Activated gamma-delta T cell treated with Interleukin-2 at 50 U/mL for 16 hours (primary cell): ENCODE data around the gene RAB11FIP2.
"Not testable (repeated sequence)": the region's sequence is repeated elsewhere in the genome, so short reads cannot be mapped to it uniquely, and the experiment has no call there.

Experiments
- DNase-seq: peaks from one replicate; pipeline ENCODE4 v3.0.0-alpha.2; 2020

Gene RAB11FIP2

GRCh38 chr10:118046395-118047156, at the start of gene RAB11FIP2:
Gene RAB11FIP2, minus strand, starts transcription at chr10:118046941. Its CDS starts 778 bp downstream, at chr10:118046163.
- peak; percentile 95 for DNase-seq

- DNase-seq: no peak
Observed at GRCh38 chr10:118096022-118096421, 49.3 kb upstream of the RAB11FIP2 start.

DNA sequence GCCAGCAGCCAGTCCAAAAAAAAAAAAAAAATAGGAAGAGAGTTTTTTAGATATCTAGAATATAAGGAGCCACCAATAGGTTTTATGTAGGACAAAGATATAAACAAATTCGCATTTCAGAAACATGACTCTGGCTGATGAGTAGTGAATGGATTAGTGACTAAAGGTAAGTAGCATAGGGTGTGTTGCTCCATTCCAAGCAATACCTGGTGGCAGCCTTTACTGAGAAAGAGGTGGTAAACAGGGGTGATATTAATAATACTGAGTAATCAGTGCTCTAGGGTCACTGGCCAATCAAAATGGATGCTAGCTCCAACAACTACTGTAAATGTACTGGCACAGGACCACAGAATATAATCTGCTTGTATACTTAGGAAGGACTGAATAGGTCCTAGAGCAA, 45.5 kb upstream of the RAB11FIP2 start:
- no peak for DNase-seq

GRCh38 chr10:118080817-118081216, 34.1 kb upstream of the RAB11FIP2 start:
- no peak for DNase-seq

- DNase-seq: no peak
Observed at GRCh38 chr10:118076705-118077104, 30.0 kb upstream of the RAB11FIP2 start.

- no peak for DNase-seq
Observed at GRCh38 chr10:118072840-118073239, 26.1 kb upstream of the RAB11FIP2 start.

DNA sequence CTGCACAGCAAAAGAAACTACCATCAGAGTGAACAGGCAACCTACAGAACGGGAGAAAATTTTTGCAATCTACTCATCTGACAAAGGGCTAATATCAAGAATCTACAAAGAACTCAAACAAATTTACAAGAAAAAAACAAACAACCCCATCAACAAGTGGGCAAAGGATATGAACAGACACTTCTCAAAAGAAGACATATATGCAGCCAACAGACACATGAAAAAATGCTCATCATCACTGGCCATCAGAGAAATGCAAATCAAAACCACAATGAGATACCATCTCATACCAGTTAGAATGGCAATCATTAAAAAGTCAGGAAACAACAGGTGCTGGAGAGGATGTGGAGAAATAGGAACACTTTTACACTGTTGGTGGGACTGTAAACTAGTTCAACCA, 20.6 kb upstream of the RAB11FIP2 start:
- not testable (repeated sequence) for DNase-seq

DNA sequence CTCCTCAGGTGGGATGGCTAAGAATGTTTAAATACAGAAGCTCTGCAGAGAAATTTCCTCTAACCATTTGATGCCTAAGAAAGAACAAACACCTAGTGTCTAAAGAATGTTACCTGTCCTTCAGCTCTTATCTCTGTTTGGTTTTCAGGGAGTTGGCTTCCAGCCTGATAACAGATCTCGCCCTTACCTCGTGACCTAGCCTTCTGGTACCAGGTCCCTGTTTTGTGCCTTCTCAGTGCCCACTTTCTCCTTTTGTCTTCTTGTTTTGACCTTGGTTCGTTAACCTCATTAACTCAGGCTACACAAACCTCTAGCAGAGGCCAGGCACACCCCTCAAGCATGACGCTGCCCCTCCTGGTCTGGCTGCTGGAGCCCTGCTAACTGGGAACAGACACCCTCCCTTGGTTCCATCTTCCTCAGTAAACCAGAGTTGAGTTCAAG, 16.1 kb upstream of the RAB11FIP2 start:
- DNase-seq: no peak

DNA sequence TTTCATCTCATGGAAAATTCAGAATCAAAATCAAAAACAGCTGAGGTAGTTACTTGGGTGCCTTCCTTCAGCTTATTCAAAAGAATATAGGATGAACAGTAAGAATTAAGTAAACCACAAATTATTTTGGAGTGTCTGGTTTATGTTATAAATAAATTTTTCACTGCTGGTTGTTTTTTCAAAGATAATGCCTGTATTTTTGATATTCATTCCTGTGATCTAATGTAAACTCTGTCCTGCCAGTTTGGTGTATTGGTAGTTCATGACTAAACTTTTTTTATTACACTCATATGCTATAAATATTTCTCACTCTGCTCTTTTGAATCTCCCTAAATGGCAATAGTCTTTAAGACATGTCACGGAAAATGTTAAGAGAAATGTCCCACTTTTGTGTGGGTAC, 11.6 kb upstream of the RAB11FIP2 start:
- no peak for DNase-seq

DNA sequence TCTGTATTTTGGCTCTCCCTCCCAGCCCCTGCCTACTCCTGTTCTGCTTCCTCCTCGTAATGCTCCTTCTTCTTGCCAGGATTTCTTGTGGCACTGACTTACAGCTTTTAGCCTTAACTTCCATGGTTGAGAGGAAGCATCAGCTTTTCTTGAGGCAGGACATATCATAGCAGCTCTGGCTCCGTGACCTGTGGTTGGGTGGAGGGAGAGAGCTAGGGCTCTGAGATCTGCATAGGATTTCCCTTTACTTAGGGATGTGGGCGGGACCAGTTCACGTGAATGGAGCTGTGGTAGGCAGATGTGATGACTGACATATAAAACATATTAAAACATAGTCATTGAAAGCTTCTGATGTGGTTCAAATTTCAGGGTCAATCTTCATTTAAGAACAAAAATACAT, 10.6 kb upstream of the RAB11FIP2 start:
- no peak for DNase-seq

- DNase-seq: no peak
Observed at GRCh38 chr10:118054383-118054782, 7.6 kb upstream of the RAB11FIP2 start.

GRCh38 chr10:118052816-118053215, 6.1 kb upstream of the RAB11FIP2 start:
- no peak for DNase-seq

GRCh38 chr10:118047880-118048279, 1.1 kb upstream of the RAB11FIP2 start:
- no peak for DNase-seq

GRCh38 chr10:118047157-118047719, 497 bp upstream of the RAB11FIP2 start:
- DNase-seq: no peak

DNA sequence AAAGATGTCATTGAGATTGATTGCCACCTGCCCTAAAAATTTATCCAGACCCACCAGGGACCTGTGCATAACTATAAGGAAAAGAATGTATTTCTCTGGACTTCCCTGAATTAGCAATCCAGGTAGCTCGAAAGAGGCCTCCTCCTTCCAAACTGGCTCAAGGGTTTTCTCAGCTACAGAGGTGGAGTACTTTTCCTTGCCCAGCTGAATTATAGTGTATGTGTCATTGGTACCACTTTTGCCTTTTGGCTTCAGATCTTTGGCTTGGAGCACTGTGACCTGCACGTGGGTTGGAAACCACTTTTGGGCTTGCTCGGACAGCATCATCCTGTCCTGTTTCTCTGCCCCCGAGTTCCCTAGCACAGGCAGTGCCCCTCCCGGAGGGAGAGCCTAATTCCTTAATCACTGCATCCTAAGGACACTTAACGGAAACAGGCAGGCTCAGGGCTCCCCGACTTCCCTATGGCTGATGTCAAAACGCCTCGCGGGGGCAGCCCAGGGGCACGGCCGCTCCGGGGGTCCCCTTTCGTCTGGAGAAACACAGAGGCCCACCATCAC, 825 bp downstream of the RAB11FIP2 start:
- peak; percentile 10 for DNase-seq

GRCh38 chr10:118045158-118045836, 1.4 kb downstream of the RAB11FIP2 start:
- DNase-seq: no peak

GRCh38 chr10:118042827-118043242, 3.9 kb downstream of the RAB11FIP2 start:
- no peak for DNase-seq

DNA sequence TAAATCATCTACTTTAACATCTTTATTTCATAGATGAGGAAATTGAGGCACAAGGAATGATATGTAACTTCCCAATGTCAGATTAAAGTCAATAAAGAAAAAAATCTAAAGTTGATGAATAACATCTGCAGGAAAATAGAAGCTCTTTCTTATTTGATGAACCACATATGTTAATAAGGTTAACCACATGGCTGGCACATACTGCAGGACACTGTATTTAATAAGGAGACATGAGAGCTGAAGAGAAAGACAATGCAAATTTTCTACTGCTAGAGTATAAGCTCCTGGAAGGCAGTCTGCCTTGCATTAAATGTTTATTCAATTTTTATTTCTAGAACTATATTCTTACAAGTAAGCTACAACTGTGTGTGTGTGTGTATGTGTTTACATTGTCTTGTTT, 4.4 kb downstream of the RAB11FIP2 start:
- DNase-seq: no peak

GRCh38 chr10:118041316-118041715, 5.4 kb downstream of the RAB11FIP2 start:
- no peak for DNase-seq

- DNase-seq: no peak
Observed at GRCh38 chr10:118036281-118036875, 10.4 kb downstream of the RAB11FIP2 start.

DNA sequence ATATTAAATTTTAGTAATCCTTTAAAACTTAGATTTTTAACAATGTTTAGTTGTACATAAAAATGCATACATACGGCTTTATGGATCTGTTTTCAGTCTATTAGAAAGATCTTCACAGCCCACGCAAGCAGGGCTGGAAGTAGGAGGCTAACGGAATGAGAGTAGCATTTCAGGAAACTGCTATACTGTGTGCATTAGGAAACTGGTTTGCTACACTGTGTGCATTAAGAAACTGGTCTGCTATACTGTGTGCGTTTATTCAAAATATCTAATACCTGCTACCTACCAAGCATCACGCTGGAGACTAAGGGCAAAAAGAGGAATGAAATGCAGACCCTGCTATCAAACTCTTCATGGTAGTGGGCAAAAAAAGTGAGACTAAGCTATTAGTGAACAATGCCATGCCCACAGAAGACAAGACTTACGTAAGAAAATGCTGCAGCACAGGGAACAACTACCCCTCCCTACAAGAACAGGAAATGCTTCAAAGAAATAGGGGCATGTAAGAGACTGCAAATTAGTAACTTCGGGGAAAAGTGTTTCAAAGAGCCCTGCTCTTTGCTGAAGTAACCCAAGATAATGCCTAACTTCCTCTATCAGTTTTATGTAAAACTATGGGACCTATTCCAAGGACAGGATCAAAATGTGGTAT, 11.3 kb downstream of the RAB11FIP2 start:
- no peak for DNase-seq

DNA sequence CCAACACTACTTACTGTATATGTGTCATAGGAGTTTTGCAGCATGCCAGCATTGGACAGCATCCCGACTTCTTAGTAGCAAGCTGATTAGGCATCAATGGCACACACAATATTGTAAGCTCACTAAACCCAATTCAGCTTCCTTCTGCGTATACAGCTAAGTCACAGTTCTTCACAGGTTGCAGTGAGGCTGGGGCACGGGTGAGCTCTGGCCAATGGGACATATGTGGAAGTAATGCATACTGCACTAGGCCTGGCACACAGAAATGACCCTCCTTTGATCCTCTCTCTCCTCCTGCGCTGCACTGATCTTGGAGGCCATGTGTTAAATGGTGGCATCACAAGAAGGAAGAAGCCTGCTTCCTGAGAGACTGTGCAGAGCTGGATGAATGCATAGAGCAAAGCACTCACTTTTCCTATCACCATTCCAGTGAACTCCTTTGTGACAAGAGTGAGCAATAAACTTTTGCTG, 11.9 kb downstream of the RAB11FIP2 start:
- DNase-seq: no peak

- DNase-seq: no peak
Observed at GRCh38 chr10:118033905-118034304, 12.8 kb downstream of the RAB11FIP2 start.
